ENCODE data around the gene FRAS1.

DNA sequence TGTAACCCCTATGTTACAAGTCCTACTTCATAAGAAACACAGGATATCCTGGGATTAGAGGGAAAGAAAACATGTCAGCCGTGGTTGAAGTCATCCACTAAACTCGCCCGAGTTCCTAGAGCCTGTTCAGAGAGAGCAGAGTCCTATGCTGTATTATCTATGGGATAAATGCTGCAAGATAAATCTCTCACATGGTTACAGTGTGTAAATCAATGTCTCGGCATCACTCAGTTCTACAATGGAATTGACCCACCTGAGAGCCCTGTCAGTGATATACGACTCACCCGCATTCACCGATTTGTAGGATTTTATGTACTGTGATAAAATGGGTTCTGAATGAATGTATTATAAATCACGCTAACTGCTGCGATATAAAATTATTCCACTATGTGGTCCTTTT, 366.7 kb downstream of the FRAS1 start:
- TF ChIP-seq, protein P1, sequence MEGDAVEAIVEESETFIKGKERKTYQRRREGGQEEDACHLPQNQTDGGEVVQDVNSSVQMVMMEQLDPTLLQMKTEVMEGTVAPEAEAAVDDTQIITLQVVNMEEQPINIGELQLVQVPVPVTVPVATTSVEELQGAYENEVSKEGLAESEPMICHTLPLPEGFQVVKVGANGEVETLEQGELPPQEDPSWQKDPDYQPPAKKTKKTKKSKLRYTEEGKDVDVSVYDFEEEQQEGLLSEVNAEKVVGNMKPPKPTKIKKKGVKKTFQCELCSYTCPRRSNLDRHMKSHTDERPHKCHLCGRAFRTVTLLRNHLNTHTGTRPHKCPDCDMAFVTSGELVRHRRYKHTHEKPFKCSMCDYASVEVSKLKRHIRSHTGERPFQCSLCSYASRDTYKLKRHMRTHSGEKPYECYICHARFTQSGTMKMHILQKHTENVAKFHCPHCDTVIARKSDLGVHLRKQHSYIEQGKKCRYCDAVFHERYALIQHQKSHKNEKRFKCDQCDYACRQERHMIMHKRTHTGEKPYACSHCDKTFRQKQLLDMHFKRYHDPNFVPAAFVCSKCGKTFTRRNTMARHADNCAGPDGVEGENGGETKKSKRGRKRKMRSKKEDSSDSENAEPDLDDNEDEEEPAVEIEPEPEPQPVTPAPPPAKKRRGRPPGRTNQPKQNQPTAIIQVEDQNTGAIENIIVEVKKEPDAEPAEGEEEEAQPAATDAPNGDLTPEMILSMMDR (IDR thresholded peaks at IDR 0.05) = no peak
- TF ChIP-seq POLR2A (IDR thresholded peaks at IDR 0.05) = no peak
